HG03558 (cell line): ENCODE measurements around the gene JPH2.

Source experiments
- ATAC-seq: cut with Tn5 transposase; IDR thresholded peaks from one replicate; pipeline ENCODE4 v1.9.1; 2021; ENCODE audit warnings: moderate number of reproducible peaks; ENCODE audit not compliant: unreplicated experiment; ENCODE audit errors: extremely low read depth

The JPH2 gene

GRCh38 chr20:44166477-44166876, 20.5 kb downstream of the JPH2 start:
- no peak for ATAC-seq

GRCh38 chr20:44166008-44166407, 21.0 kb downstream of the JPH2 start:
- ATAC-seq, result no peak

- ATAC-seq, result no peak
Observed at GRCh38 chr20:44160133-44160532, 26.9 kb downstream of the JPH2 start.

DNA sequence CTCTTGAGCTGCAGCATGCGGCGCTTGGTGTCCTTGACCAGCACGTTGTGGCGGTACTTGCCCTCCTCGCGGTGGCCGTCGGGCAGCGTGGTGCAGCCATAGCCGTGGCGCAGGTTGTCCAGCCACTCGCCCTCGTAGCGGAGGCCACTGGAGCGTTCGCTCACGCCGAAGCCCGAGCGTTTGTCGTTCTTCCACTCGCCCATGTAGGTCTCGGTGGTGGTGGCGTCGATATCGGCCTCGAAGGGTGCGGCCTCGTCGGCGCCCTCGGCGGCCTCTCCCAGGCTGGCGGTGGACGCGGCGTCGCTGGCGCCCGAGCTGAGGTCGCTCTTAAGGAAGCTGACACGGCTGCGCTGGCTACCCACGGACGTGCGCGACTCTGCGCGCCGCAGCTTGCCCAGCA, 27.3 kb downstream of the JPH2 start:
- ATAC-seq, result no peak

GRCh38 chr20:44159125-44159524, 27.9 kb downstream of the JPH2 start:
- no peak for ATAC-seq

DNA sequence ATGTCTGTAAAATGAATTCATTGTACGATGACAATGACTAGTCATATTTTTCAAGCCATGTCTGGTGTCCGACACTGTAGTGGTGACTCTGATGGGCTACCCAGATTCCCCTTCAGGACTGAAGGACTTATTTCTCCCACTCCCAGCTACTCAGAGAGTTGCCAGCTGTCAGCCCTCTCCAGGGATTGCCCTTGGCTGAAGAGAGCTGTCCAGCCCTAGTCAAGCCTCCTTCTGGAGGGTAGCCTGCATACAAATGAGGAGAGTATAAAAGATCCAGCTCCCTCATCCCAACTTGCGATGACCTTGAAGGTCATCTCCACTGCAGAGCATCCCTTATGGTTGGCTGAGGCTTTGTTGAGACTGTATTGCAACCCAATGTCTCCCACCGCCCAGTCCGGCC, 29.9 kb downstream of the JPH2 start:
- ATAC-seq, result no peak

DNA sequence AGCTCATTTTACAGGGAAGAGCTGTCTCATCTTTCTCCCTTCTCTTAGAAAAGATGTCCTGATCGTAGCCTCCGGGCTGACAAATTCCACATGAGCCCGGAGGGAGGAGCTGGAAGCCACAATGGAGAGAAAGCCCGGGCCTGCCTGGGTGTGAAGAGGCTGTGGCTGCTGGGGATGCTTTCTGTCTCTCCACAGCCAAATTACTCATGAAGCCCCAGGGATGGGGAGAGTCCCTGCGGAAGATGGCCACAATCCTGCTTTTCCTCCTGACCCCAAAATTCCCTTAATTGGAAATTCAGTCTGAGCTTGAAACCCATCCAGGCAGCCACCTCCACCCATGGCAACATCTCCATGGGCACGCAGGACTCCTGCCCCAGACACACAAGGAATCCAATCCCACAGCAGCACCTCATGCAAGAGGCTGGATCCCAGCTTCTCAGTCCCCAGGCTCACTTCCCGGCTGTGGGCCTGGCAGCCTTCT, 32.4 kb downstream of the JPH2 start:
- no peak for ATAC-seq

DNA sequence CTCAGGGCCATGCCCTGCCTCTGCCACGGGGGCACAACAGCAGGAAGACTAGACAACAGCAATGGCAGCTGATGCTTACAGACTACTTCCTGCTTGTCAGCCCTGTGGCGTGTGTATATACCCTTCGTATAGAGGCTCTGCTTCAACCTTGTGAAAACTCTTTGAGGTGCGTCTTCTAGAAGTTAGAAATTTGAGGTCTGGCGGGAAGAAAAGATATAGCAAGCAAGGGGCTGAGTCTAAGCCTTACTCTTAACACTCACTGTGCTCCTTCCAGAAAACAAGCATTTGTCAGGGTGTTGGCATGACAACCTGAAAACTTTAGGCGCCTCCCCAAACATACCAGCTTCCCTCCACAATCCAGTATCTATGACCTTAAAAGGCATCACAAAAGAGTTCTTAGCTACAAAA, 33.3 kb downstream of the JPH2 start:
- ATAC-seq, result no peak

DNA sequence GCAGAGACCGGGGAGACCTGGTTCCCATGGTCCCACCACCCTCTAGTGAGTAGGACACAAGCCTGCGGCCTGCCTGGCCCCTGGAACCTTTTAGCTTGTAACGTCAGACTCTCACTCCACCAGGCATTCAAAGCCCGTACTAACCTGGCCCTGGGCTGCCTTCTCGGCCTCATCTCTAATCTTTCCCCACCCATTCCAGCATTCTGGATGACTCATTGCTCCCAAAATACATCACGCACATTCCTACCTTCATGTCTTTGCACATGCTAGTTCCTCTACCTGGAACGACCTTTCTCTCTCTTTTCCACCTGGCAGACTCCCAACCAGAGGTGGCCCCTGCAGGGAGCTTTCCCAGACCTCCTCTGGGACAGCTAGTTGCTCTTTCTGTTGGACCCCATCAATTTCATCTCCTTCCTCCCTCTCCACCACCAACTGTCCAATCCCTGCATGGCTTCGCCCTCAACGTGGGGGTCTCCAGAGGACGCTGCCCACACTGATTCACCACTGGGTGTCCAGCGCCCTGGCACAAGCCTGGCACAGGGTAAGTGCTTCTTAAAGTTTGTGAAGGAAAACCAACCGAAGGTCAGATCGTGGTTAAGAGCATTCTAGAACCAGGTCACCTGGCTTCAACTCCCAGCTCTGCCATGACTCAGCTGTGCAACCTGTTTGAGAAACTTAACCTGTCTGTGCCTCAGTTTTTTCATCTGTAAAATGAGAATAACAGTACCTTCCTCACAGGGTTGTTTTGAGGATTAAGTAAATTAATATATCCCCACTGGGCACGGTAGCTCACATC, 35.2 kb downstream of the JPH2 start:
- ATAC-seq, result no peak

GRCh38 chr20:44146272-44146671, 40.7 kb downstream of the JPH2 start:
- no peak for ATAC-seq

- ATAC-seq, result no peak
Observed at GRCh38 chr20:44145131-44145775, 41.7 kb downstream of the JPH2 start.

DNA sequence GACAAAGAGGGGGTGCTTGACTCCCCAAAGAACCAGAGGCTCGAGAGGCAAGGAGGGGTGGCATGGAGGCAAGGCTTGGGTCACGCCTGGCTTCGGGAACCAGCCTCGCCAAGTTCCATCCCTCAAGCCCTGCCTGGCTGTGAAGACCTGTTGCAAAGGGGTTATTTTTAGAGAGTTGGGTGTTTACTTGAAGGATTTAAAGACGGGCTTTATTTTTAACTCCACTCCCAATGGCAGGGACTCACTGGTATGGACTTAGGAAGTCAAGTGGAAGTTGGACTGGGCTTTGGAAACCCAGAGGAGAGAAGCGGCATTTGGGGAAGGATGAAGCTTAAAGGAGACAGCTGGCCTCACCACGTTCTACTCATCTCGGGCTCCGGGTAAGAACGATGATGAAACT, 43.1 kb downstream of the JPH2 start:
- no peak for ATAC-seq

- ATAC-seq, result no peak
Observed at GRCh38 chr20:44142413-44142812, 44.6 kb downstream of the JPH2 start.

GRCh38 chr20:44141873-44142272, 45.1 kb downstream of the JPH2 start:
- ATAC-seq, result no peak

- ATAC-seq, result no peak
Observed at GRCh38 chr20:44138867-44139266, 48.1 kb downstream of the JPH2 start.

DNA sequence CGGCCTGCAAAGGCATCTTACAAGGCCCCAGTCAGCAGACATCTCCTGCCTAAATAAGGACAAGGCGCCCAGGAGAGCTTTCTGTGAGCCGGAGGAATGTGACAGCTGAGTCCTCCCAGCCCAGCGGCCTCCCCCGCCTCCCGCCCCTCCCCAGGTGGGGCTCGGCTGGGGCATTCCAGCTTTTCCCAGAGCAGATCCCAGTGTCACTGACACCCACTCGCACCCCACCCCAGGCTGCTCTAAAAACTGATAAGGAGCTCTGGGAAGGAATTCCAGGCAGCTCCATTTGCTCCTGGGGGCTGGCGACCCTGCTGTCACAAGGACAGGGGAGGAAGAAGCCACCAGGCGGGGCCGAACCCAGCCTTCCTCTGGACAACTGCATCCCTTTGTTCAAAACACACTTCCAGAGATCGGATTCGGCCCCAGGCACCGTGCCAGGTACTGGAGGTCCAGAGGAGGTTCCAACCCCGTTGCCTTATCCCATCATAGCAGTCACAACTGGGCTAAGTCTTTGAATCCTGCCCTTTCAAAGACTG, 49.7 kb downstream of the JPH2 start:
- ATAC-seq, result no peak

DNA sequence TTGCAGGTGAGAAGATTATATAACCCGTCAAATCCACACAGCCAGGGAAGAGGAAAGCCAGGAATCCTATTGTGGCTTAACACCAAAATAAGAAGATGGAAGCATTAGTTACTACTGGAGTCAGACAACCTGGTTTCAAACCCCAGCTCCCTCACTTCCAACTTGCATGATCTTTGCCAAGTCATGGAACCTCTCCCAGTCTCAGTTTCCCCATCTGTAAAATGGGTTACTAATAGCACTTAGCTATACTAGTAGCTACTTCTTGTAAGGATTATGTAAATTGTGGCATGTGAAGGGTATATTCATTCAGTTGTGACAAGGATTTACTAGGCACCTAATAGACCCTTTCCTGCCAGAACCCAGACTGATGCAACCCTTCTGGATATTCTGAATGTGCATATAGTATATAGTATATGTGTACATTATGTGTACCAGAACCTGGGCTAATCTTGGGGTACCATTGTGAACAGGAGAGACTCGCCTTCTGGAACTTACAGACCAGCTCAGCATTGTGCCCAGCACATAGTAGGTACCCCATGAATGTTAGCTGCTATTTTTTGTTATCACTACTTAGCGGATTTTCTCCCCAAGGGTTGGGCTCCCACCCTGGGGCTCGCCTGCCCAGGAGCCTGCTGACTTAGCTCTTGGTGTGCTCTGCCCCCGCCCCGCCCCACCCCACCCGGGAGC, 50.3 kb downstream of the JPH2 start:
- ATAC-seq, result no peak

- ATAC-seq, result no peak
Observed at GRCh38 chr20:44135417-44136204, 51.4 kb downstream of the JPH2 start.

DNA sequence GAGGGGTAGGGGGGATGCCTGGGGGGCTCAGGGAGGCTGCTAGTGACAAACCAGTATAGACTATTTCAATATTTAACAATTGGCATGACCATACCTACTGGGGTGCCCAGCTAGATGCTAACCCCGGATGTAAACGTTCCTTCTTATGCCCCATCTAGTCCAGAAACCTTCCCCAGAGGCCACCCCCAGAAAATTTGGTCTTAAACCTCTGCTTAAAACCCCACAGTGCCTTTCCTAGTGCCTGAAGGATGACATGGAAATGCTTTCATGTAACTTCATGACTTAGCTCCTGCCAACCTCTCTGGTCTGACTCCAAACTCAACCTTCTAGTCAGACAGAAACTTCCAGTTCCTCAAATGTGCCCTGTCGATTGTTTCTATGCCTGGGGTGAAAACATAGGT, 52.0 kb downstream of the JPH2 start:
- ATAC-seq, result no peak

DNA sequence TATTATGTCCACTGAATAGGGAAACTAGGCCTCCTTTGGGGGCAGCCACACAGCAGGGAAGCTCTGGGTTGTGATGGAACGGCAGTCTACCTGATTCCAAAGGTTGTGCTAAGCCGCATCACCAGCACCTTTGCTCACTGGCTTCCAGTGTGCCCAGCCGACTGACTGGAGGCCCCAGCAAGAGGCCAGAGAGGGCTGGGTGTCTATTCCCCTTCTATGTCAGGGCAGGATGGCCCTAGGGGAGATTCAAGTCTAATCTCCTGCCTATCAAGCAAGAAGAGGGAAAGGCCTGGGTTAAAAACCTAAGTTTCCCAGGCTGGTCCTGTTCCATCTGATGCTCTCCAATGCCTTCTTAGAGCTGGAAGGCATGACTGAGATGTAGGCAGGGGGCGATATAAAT, 53.6 kb downstream of the JPH2 start:
- no peak for ATAC-seq
